Fibroblast of lung (primary cell): ENCODE results near the gene TMEM256. TPM values are rescaled to one million over a fixed set of nuclear protein-coding genes. Genes with fewer than 3 reads are reported as not detected.

Experiments
- DNase-seq, 2 donors: peaks; one replicate each; pipeline versions ENCODE4 v3.0.0 to v3.0.0-alpha.2; 2010; ENCODE audit warnings: low read depth in 2 of 2
- H2AFZ ChIP-seq: 2 replicates; pipeline ENCODE4 v1.5.1; 2012; ENCODE audit warnings: low read length, control low read depth, inconsistent platforms
- H3K27ac ChIP-seq: 2 replicates; pipeline ENCODE4 v1.5.1; 2011; ENCODE audit warnings: low read length, control low read depth; ENCODE audit not compliant: insufficient read depth
- H3K27me3 ChIP-seq: 2 replicates; pipeline ENCODE4 v1.5.1; 2011; ENCODE audit warnings: mild to moderate bottlenecking, low read length; ENCODE audit not compliant: control insufficient read depth, insufficient read depth
- H3K36me3 ChIP-seq: 2 replicates; pipeline ENCODE4 v1.5.1; 2011; ENCODE audit warnings: low read length; ENCODE audit not compliant: control insufficient read depth, insufficient read depth
- H3K4me1 ChIP-seq: 2 replicates; pipeline ENCODE4 v1.5.1; 2011; ENCODE audit warnings: low read length; ENCODE audit not compliant: control insufficient read depth, insufficient read depth; ENCODE audit errors: extremely low read depth
- H3K4me2 ChIP-seq: 2 replicates; pipeline ENCODE4 v1.5.1; 2011; ENCODE audit warnings: low read length, control low read depth; ENCODE audit not compliant: insufficient read depth; ENCODE audit errors: extremely low read depth
- H3K4me3 ChIP-seq, 4 experiments: fragments of 200-600 bp in 1 of 4; sonication (generic) in 1 of 4; replicated peaks in 1 of 4; 2 replicates each; pipeline ENCODE4 v1.5.1; 2011 to 2016; ENCODE audit warnings: low read length in 4 of 4, low read depth in 3 of 4, mild to moderate bottlenecking in 3 of 4, control low read depth in 2 of 4, inconsistent platforms in 1 of 4, mixed read lengths in 1 of 4; ENCODE audit not compliant: insufficient read depth in 1 of 4; ENCODE audit errors: control extremely low read depth in 1 of 4
- H3K79me2 ChIP-seq: 2 replicates; pipeline ENCODE4 v1.5.1; 2012; ENCODE audit warnings: mild to moderate bottlenecking, low read length, inconsistent platforms; ENCODE audit not compliant: control insufficient read depth, insufficient read depth
- H3K9ac ChIP-seq: 2 replicates; pipeline ENCODE4 v1.5.1; 2011; ENCODE audit warnings: mild to moderate bottlenecking, low read length, control low read depth; ENCODE audit not compliant: insufficient read depth
- H3K9me3 ChIP-seq: 2 replicates; pipeline ENCODE4 v1.5.1; 2012; ENCODE audit warnings: low read depth, low read length; ENCODE audit not compliant: control insufficient read depth, insufficient read depth
- H4K20me1 ChIP-seq: 2 replicates; pipeline ENCODE4 v1.5.1; 2011; ENCODE audit warnings: low read length; ENCODE audit not compliant: control insufficient read depth, insufficient read depth; ENCODE audit errors: extremely low read depth
- CTCF ChIP-seq, 2 donors: IDR thresholded peaks in 1 of 2; conservative IDR thresholded peaks in 1 of 2; 1 replicate in 1 of 2; 2 replicates in 1 of 2; pipeline ENCODE4 v1.5.1; 2011 to 2012; ENCODE audit warnings: low read length in 2 of 2, control low read depth in 1 of 2, inconsistent platforms in 1 of 2, low read depth in 1 of 2, mild to moderate bottlenecking in 1 of 2
- EZH2 ChIP-seq: IDR thresholded peaks from 2 replicates; pipeline ENCODE4 v1.5.1; 2012; ENCODE audit warnings: low read length, control low read depth, mild to moderate bottlenecking; ENCODE audit errors: missing control alignments
- polyA plus RNA-seq, 2 donors: library from polyadenylated mRNA; depleted of rRNA in 1 of 2; stranded (reverse) in 1 of 2; unstranded in 1 of 2; fragments of >200 nt; gene quantifications; 2 replicates each; pipeline ENCODE4 v1.2.1, GENCODE V29; 2011 to 2012; ENCODE audit warnings: missing spikeins in 1 of 2
- total RNA-seq: library from RNA; depleted of rRNA; stranded (reverse); fragments of >200 nt; gene quantifications from 2 replicates; pipeline ENCODE4 v1.2.1, GENCODE V29; 2014

TMEM256 gene
- total and polyA plus RNA-seq, 2 donors (not counting 1 experiment from before 2014, with no cell fraction given), result 59.1 to 206 TPM

DNA sequence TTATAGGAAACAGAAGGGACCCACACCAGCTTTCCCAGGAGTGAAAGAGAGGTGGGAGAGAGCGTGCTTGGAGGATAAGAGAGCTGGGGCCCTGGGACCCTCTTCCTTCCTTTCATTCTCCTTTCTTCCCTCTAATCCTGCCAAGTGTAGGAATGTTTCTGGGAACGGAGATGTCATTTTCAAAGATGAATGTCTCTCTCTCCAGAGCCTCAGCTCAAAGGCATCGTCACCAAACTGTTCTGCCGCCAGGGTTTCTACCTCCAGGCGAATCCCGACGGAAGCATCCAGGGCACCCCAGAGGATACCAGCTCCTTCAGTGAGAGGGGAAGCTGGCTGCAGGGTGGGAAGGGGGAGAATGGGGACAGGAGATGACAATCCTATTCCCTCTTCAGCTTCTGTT lies 37.4 kb upstream of the TMEM256 start:
- Histone ChIP-seq H3K79me2 (no peaks in the 10 kb centered on the region), H3K4me3 (no peak overlapping the region), H3K4me1 (peaks cover 18% of the 10 kb centered on the region), H3K9ac (no peak overlapping the region), H3K27ac (no peak overlapping the region), H3K36me3 (no peaks in the 10 kb centered on the region), H3K4me2 (no peak overlapping the region), H4K20me1 (no peaks in the 10 kb centered on the region), H2AFZ (no peak overlapping the region), H3K27me3 (peaks cover 30% of the 10 kb centered on the region), H3K9me3 (no peaks in the 10 kb centered on the region)
- TF ChIP-seq CTCF (conservative IDR thresholded peaks at IDR 0.05 in 1 of 2, IDR thresholded peaks at IDR 0.05 in 1 of 2; ENCODE audit: low read depth in 1 of 2, low read length in 2 of 2) (no peak), EZH2 (no peak)
- peak in 1 of 2 donors; percentile 35 for DNase-seq

- Histone ChIP-seq H3K9me3 (no peaks in the 10 kb centered on the region), H2AFZ (no peak overlapping the region), H3K27me3 (peaks cover 27% of the 10 kb centered on the region), H3K4me2 (peak overlapping the region; percentile 92), H3K4me1 (peaks cover 18% of the 10 kb centered on the region), H3K36me3 (no peaks in the 10 kb centered on the region), H4K20me1 (no peaks in the 10 kb centered on the region), H3K79me2 (no peaks in the 10 kb centered on the region), H3K9ac (no peak overlapping the region), H3K4me3 (no peak overlapping the region), H3K27ac (no peak overlapping the region)
- no peak for TF ChIP-seq EZH2
- peak in 1 of 2 donors; percentile 2 for TF ChIP-seq CTCF (conservative IDR thresholded peaks at IDR 0.05 in 1 of 2, IDR thresholded peaks at IDR 0.05 in 1 of 2; ENCODE audit: low read depth in 1 of 2, low read length in 2 of 2)
- DNase-seq, result peak in 1 of 2 donors; percentile 57
Measured at GRCh38 chr17:7440834-7441195, 36.9 kb upstream of the TMEM256 start.

GRCh38 chr17:7440113-7440833 lies 36.4 kb upstream of the TMEM256 start:
- peak overlapping the region; percentile 13 to 52 (median 33) for H3K4me3 ChIP-seq

More at GRCh38 chr17:7440113-7440833, 36.4 kb upstream of the TMEM256 start:
- H3K4me1 ChIP-seq, result peaks cover 18% of the 10 kb centered on the region
- no peaks in the 10 kb centered on the region for H3K36me3 ChIP-seq
- no peak overlapping the region for H3K9ac ChIP-seq
- TF ChIP-seq CTCF (conservative IDR thresholded peaks at IDR 0.05 in 1 of 2, IDR thresholded peaks at IDR 0.05 in 1 of 2; ENCODE audit: low read depth in 1 of 2, low read length in 2 of 2), result no peak
- TF ChIP-seq EZH2, result peak; percentile 74
- peak in 1 of 2 donors; percentile 14 for DNase-seq
- H3K4me2 ChIP-seq, result peak overlapping the region; percentile 92
- no peaks in the 10 kb centered on the region for H4K20me1 ChIP-seq
- H2AFZ ChIP-seq, result no peak overlapping the region
- H3K27ac ChIP-seq, result no peak overlapping the region
- no peaks in the 10 kb centered on the region for H3K9me3 ChIP-seq
- H3K79me2 ChIP-seq, result no peaks in the 10 kb centered on the region
- peaks cover 25% of the 10 kb centered on the region for H3K27me3 ChIP-seq
